Epithelial cell of esophagus (primary cell): ENCODE results near the gene TXK.
"Not testable (repeated sequence)": the region's sequence is repeated elsewhere in the genome, so short reads cannot be mapped to it uniquely, and the experiment has no call there.

ENCODE experiments used
- DNase-seq: peaks from one replicate; pipeline ENCODE4 v3.0.0; 2010; ENCODE audit warnings: low read depth
- H3K4me3 ChIP-seq: 2 replicates; pipeline ENCODE4 v1.5.1; 2011; ENCODE audit warnings: mild to moderate bottlenecking, low read length, control low read depth
- CTCF ChIP-seq: IDR thresholded peaks from 2 replicates; pipeline ENCODE4 v1.5.1; 2011; ENCODE audit warnings: low read depth, mild to moderate bottlenecking, low read length, control low read depth, inconsistent platforms; ENCODE audit not compliant: insufficient read depth; ENCODE audit errors: missing control alignments

The TXK gene

DNA sequence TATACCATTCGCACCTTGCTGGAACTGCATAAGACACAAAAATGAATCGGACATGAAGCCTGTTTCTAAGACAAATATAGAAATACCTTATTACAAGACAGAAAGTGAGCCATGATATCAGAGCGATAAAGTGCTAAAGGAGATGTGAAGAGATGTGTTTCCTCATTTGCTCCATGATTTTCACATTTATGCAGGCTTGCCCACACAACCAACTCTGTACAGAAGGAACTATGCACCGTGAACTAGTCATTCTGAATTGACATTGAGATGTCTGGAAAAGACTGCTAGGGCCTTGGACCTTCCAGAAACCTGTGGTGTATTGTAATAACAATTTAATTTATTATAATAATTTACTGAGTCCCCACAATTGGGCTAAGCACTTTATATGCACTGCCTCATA is 38.6 kb upstream of the TXK start:
- no peak for DNase-seq
- no peak for TF ChIP-seq CTCF
- no peak overlapping the region for H3K4me3 ChIP-seq

GRCh38 chr4:48169636-48170035 is 35.6 kb upstream of the TXK start:
- DNase-seq: no peak
- H3K4me3 ChIP-seq: no peak overlapping the region
- TF ChIP-seq CTCF: no peak

DNA sequence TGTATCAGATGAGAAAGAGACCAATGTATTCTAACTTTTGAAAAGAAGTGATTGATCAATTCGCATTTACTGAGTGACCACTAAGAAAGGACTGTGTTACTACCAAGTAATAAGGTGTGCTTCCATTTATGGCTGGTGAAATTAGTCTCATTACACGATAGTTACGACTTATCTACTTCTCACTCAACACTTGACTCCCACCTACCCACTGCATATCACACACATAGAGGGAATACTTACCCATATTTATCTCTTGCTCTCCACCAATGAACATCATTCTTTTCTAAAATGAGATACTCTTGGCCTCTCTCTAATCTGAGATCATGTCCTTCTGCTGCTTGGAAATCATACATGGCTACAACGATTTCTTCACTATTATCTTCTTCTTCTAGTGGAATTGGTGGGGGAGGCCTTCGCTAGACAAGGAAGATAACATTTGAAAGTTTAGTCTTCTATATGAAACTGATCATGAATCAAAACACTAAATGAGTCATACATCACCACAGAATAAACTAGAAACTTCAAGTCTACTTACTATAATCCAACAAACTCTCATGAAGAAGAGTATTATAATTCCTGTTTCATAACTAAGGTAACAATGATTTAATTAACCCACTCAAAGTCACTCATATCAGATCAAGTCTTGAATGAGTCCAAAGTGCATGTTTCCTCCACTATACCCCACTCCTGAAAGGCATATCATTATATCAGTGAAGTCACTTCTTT is 33.7 kb upstream of the TXK start:
- H3K4me3 ChIP-seq: no peak overlapping the region
- DNase-seq: no peak
- TF ChIP-seq CTCF: no peak

GRCh38 chr4:48164561-48164960 is 30.5 kb upstream of the TXK start:
- DNase-seq, H3K4me3 ChIP-seq: not testable (repeated sequence)

DNA sequence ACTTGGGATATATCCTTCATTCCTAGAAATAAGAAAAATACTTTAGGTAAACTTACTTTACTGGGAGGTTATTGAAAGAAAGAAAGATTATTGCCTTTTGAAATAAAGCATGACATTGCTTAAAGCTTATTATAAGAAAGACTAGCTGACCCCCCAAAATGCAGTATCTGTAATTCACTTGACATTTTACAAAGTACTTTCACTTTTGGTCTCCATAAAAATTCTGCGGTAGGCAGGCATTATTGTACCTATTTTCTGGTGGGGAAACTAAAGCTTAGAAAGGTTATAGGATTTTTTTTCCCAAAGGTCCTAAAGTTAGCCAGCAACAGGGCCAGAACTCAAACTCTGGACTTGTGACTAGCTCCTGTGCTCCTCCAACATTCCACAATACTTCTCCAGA is 29.7 kb upstream of the TXK start:
- no peak overlapping the region for H3K4me3 ChIP-seq
- no peak for TF ChIP-seq CTCF
- DNase-seq: no peak

GRCh38 chr4:48162162-48162561 is 28.1 kb upstream of the TXK start:
- no peak for TF ChIP-seq CTCF
- no peak for DNase-seq
- no peak overlapping the region for H3K4me3 ChIP-seq

DNA sequence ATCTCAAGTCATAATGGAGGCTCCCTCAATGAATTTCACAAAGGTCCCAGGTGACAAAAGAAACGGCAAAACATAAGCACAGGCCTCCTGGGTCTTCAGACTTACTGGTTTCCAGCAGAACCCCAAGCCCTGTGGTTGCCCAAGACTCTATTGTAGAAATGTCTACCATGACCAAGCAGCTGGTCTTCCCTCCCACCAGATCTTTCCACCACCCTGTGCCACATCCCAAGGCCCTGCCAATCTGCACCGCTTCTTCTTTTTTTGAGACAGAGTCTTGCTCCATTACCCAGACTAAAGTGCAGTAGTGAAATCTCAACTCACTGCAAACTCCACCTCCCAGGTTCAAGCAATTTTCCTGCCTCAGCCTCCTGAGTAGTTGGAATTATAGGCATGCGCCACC is 23.2 kb upstream of the TXK start:
- H3K4me3 ChIP-seq: no peak overlapping the region

More for the DNA sequence above, 23.2 kb upstream of the TXK start:
- no peak for TF ChIP-seq CTCF
- DNase-seq: no peak
